GM19023 (cell line): ENCODE data around the gene GPR68.
"Not testable (repeated sequence)": the region's sequence is repeated elsewhere in the genome, so short reads cannot be mapped to it uniquely, and the experiment has no call there.

Experiments
- ATAC-seq: cut with Tn5 transposase; IDR thresholded peaks from one replicate; pipeline ENCODE4 v1.9.1; 2021; ENCODE audit warnings: mild to moderate bottlenecking, moderate library complexity; ENCODE audit not compliant: unreplicated experiment

GPR68 gene

GRCh38 chr14:91230397-91231035 lies 14.0 kb downstream of the GPR68 start:
- ATAC-seq: no peak

- peak; percentile 52 for ATAC-seq
These were observed 14.7 kb downstream of the GPR68 start for GRCh38 chr14:91229743-91230200.

- ATAC-seq: no peak
These were observed 15.5 kb downstream of the GPR68 start for GRCh38 chr14:91229005-91229382.

GRCh38 chr14:91228112-91229004 lies 16.1 kb downstream of the GPR68 start:
- peak; percentile 90 for ATAC-seq

- ATAC-seq: no peak
These were observed 17.3 kb downstream of the GPR68 start for GRCh38 chr14:91227183-91227628.

GRCh38 chr14:91226360-91226759 lies 18.1 kb downstream of the GPR68 start:
- ATAC-seq: not testable (repeated sequence)

GRCh38 chr14:91225025-91225424 lies 19.5 kb downstream of the GPR68 start:
- no peak for ATAC-seq

- no peak for ATAC-seq
These were observed 21.3 kb downstream of the GPR68 start for GRCh38 chr14:91223028-91223783.

GRCh38 chr14:91221270-91221669 lies 23.2 kb downstream of the GPR68 start:
- ATAC-seq: no peak

- ATAC-seq: no peak
These were observed 23.9 kb downstream of the GPR68 start for GRCh38 chr14:91220581-91221000.

- ATAC-seq: no peak
These were observed 24.8 kb downstream of the GPR68 start for GRCh38 chr14:91219517-91220389.

- no peak for ATAC-seq
These were observed 26.5 kb downstream of the GPR68 start for GRCh38 chr14:91218014-91218413.

- ATAC-seq: no peak
These were observed 27.7 kb downstream of the GPR68 start for GRCh38 chr14:91216731-91217226.

GRCh38 chr14:91215381-91215780 lies 29.1 kb downstream of the GPR68 start:
- ATAC-seq: no peak

GRCh38 chr14:91214306-91214705 lies 30.2 kb downstream of the GPR68 start:
- no peak for ATAC-seq

- no peak for ATAC-seq
These were observed 33.5 kb downstream of the GPR68 start for GRCh38 chr14:91211017-91211416.

GRCh38 chr14:91207008-91207407 lies 37.5 kb downstream of the GPR68 start:
- ATAC-seq: no peak

GRCh38 chr14:91205459-91205858 lies 39.0 kb downstream of the GPR68 start:
- no peak for ATAC-seq

GRCh38 chr14:91204657-91205056 lies 39.8 kb downstream of the GPR68 start:
- ATAC-seq: no peak
